WERI-Rb-1 (cell line): ENCODE measurements around the gene HIVEP1.

ENCODE experiments used
- DNase-seq: peaks from one replicate; pipeline ENCODE4 v3.0.0-alpha.2; 2020
- H3K27ac ChIP-seq: fragments of 250-450 bp; sonication (Bioruptor Pico); 2 replicates; pipeline ENCODE4 v1.5.1; 2020; ENCODE audit warnings: mild to moderate bottlenecking, moderate library complexity
- H3K27me3 ChIP-seq: fragments of 250-450 bp; sonication (Bioruptor Pico); 2 replicates; pipeline ENCODE4 v1.5.1; 2021; ENCODE audit warnings: mild to moderate bottlenecking, low read depth, moderate library complexity; ENCODE audit not compliant: insufficient read depth, severe bottlenecking
- H3K36me3 ChIP-seq: fragments of 250-450 bp; sonication (Bioruptor Pico); 2 replicates; pipeline ENCODE4 v1.5.1; 2020; ENCODE audit warnings: mild to moderate bottlenecking, moderate library complexity
- H3K4me3 ChIP-seq: 2 replicates; pipeline ENCODE4 v1.5.1; 2011; ENCODE audit warnings: low read depth, mild to moderate bottlenecking, control low read depth, low read length
- H3K9me3 ChIP-seq: fragments of 250-450 bp; sonication (Bioruptor Pico); 2 replicates; pipeline ENCODE4 v1.5.1; 2021; ENCODE audit warnings: mild to moderate bottlenecking, moderate library complexity; ENCODE audit not compliant: severe bottlenecking
- CTCF ChIP-seq: IDR thresholded peaks from 2 replicates; pipeline ENCODE4 v1.5.1; 2011; ENCODE audit warnings: low read depth, mild to moderate bottlenecking, control low read depth, inconsistent platforms, low read length

The HIVEP1 gene

GRCh38 chr6:12009876-12010634, 2.1 kb upstream of the HIVEP1 start:
- Histone ChIP-seq H3K27me3 (no peaks in the 10 kb centered on the region), H3K4me3 (peak overlapping the region; percentile 69), H3K27ac (peak overlapping the region; percentile 70; the same call in 1 of the 2 replicates), H3K36me3 (no peaks in the 10 kb centered on the region), H3K9me3 (peaks cover 2% of the 10 kb centered on the region)
- no peak for TF ChIP-seq CTCF
- no peak for DNase-seq

- peak; percentile 94 for DNase-seq
These were observed 1.4 kb upstream of the HIVEP1 start for GRCh38 chr6:12010635-12011275.

GRCh38 chr6:12011276-12012037, 655 bp upstream of the HIVEP1 start:
- no peaks in the 10 kb centered on the region; the same call in 1 of the 2 replicates for H3K36me3 ChIP-seq
- TF ChIP-seq CTCF = no peak
- H3K27ac ChIP-seq = peak overlapping the region; percentile 70
- H3K4me3 ChIP-seq = peak overlapping the region; percentile 69
- peaks cover 2% of the 10 kb centered on the region for H3K9me3 ChIP-seq
- H3K27me3 ChIP-seq = no peaks in the 10 kb centered on the region
- peak; percentile 99 for DNase-seq

More at GRCh38 chr6:12010635-12011275, 1.4 kb upstream of the HIVEP1 start:
- peak overlapping the region; percentile 69 for H3K4me3 ChIP-seq
- H3K27ac ChIP-seq = peak overlapping the region; percentile 70
- no peak for TF ChIP-seq CTCF
- H3K36me3 ChIP-seq = no peaks in the 10 kb centered on the region; the same call in 1 of the 2 replicates
- no peaks in the 10 kb centered on the region for H3K27me3 ChIP-seq
- H3K9me3 ChIP-seq = peaks cover 2% of the 10 kb centered on the region

- H3K36me3 ChIP-seq = peaks cover 9% of the 10 kb centered on the region
- peaks cover 2% of the 10 kb centered on the region for H3K9me3 ChIP-seq
- no peak for TF ChIP-seq CTCF
- peak overlapping the region; percentile 51 for H3K27ac ChIP-seq
- H3K4me3 ChIP-seq = peak overlapping the region; percentile 79
- no peaks in the 10 kb centered on the region for H3K27me3 ChIP-seq
- peak; percentile 77 for DNase-seq
These were observed 620 bp downstream of the HIVEP1 start for GRCh38 chr6:12012558-12013306.

- TF ChIP-seq CTCF = no peak
- no peak for DNase-seq
- Histone ChIP-seq H3K27ac (peak overlapping the region; percentile 51), H3K4me3 (peak overlapping the region; percentile 79), H3K36me3 (peaks cover 9% of the 10 kb centered on the region), H3K27me3 (no peaks in the 10 kb centered on the region), H3K9me3 (peaks cover 2% of the 10 kb centered on the region)
These were observed 1.2 kb downstream of the HIVEP1 start for GRCh38 chr6:12013307-12013719.
